Kidney capillary endothelial cell (primary cell): Measurements from ENCODE around the gene NEDD4L.
A peak's percentile ranks its signal among the peaks of the same experiment; 100 is the strongest.

Experiments used
- DNase-seq: peaks from one replicate; pipeline ENCODE4 v3.0.0-alpha.2; 2018; ENCODE audit warnings: low spot score

The NEDD4L gene

GRCh38 chr18:58181988-58182387 is 138.0 kb downstream of the NEDD4L start:
- no peak for DNase-seq

GRCh38 chr18:58183226-58183625 is 139.2 kb downstream of the NEDD4L start:
- DNase-seq: no peak

GRCh38 chr18:58186258-58186948 is 142.4 kb downstream of the NEDD4L start:
- DNase-seq: peak; percentile 50

GRCh38 chr18:58187674-58188073 is 143.6 kb downstream of the NEDD4L start:
- DNase-seq: no peak

- no peak for DNase-seq
Measured at GRCh38 chr18:58188996-58189395, 145.0 kb downstream of the NEDD4L start.

- DNase-seq: no peak
Measured at GRCh38 chr18:58190842-58191530, 147.0 kb downstream of the NEDD4L start.

- DNase-seq: no peak
Measured at GRCh38 chr18:58191626-58192025, 147.6 kb downstream of the NEDD4L start.

GRCh38 chr18:58192519-58192918 is 148.5 kb downstream of the NEDD4L start:
- DNase-seq: no peak

GRCh38 chr18:58194028-58194427 is 150.0 kb downstream of the NEDD4L start:
- no peak for DNase-seq

GRCh38 chr18:58195278-58195765 is 151.3 kb downstream of the NEDD4L start:
- DNase-seq: no peak

- DNase-seq: no peak
Measured at GRCh38 chr18:58196164-58196563, 152.1 kb downstream of the NEDD4L start.

GRCh38 chr18:58196881-58197872 is 153.2 kb downstream of the NEDD4L start:
- no peak for DNase-seq

- DNase-seq: no peak
Measured at GRCh38 chr18:58201268-58201667, 157.2 kb downstream of the NEDD4L start.

- DNase-seq: no peak
Measured at GRCh38 chr18:58201733-58202730, 158.0 kb downstream of the NEDD4L start.

GRCh38 chr18:58204776-58205442 is 160.9 kb downstream of the NEDD4L start:
- no peak for DNase-seq

- no peak for DNase-seq
Measured at GRCh38 chr18:58205443-58206160, 161.6 kb downstream of the NEDD4L start.

GRCh38 chr18:58207520-58208152 is 163.6 kb downstream of the NEDD4L start:
- DNase-seq: no peak

- DNase-seq: no peak
Measured at GRCh38 chr18:58208207-58208932, 164.3 kb downstream of the NEDD4L start.

GRCh38 chr18:58209326-58209725 is 165.3 kb downstream of the NEDD4L start:
- no peak for DNase-seq
